OCI-LY7 (cell line): ENCODE results near the gene TNPO2.

ENCODE experiments used
- EZH2phosphoT487 ChIP-seq: fragments of 200-600 bp; sonication (generic); IDR thresholded peaks from 2 replicates; pipeline ENCODE4 v1.6.1; 2018; ENCODE audit warnings: low read depth, borderline replicate concordance, mild to moderate bottlenecking, mixed run types, antibody characterized with exemption, low read length, moderate library complexity, mixed read lengths
- TF ChIP-seq, protein P1 (sequence below): fragments of 200-600 bp; sonication (generic); conservative IDR thresholded peaks from 2 replicates; pipeline ENCODE4 v1.5.1; 2014; ENCODE audit warnings: mild to moderate bottlenecking, antibody characterized with exemption, low read length, moderate library complexity, mixed read lengths

GRCh38 chr19:12722566-12723380, 959 bp downstream of the TNPO2 start:
- TF ChIP-seq, protein P1, sequence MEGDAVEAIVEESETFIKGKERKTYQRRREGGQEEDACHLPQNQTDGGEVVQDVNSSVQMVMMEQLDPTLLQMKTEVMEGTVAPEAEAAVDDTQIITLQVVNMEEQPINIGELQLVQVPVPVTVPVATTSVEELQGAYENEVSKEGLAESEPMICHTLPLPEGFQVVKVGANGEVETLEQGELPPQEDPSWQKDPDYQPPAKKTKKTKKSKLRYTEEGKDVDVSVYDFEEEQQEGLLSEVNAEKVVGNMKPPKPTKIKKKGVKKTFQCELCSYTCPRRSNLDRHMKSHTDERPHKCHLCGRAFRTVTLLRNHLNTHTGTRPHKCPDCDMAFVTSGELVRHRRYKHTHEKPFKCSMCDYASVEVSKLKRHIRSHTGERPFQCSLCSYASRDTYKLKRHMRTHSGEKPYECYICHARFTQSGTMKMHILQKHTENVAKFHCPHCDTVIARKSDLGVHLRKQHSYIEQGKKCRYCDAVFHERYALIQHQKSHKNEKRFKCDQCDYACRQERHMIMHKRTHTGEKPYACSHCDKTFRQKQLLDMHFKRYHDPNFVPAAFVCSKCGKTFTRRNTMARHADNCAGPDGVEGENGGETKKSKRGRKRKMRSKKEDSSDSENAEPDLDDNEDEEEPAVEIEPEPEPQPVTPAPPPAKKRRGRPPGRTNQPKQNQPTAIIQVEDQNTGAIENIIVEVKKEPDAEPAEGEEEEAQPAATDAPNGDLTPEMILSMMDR = no peak
- no peak for TF ChIP-seq EZH2phosphoT487
